Brain microvascular endothelial cell (primary cell): ENCODE measurements around the gene CD200.

Source experiments
- DNase-seq: peaks from one replicate; pipeline ENCODE4 v3.0.0-alpha.2; 2020
- H3K27ac ChIP-seq: fragments of 250-450 bp; sonication (Bioruptor Pico); 2 replicates; pipeline ENCODE4 v1.5.1; 2020; ENCODE audit warnings: mild to moderate bottlenecking, moderate library complexity
- H3K27me3 ChIP-seq: fragments of 250-450 bp; sonication (Bioruptor Pico); replicated peaks from 2 replicates; pipeline ENCODE4 v1.5.1; 2020; ENCODE audit warnings: mild to moderate bottlenecking
- H3K36me3 ChIP-seq: fragments of 250-450 bp; sonication (Bioruptor Pico); replicated peaks from 2 replicates; pipeline ENCODE4 v1.5.1; 2020; ENCODE audit warnings: mild to moderate bottlenecking
- H3K4me3 ChIP-seq: 2 replicates; pipeline ENCODE4 v1.5.1; 2011; ENCODE audit warnings: low read depth, mild to moderate bottlenecking, control low read depth, low read length, moderate library complexity
- in situ Hi-C: cut with HindIII; loops from 2 replicates; pipeline ENCODE4 v1.10.0; 2017; ENCODE audit warnings: low sequenced_read_pairs, low pct_ligation_motif_present
- TF ChIP-seq, protein P1 (sequence below): IDR thresholded peaks from 2 replicates; pipeline ENCODE4 v1.5.1; 2011; ENCODE audit warnings: low read depth, mild to moderate bottlenecking, moderate library complexity, low read length, control low read depth, inconsistent platforms; ENCODE audit errors: missing control alignments

The CD200 gene

DNA sequence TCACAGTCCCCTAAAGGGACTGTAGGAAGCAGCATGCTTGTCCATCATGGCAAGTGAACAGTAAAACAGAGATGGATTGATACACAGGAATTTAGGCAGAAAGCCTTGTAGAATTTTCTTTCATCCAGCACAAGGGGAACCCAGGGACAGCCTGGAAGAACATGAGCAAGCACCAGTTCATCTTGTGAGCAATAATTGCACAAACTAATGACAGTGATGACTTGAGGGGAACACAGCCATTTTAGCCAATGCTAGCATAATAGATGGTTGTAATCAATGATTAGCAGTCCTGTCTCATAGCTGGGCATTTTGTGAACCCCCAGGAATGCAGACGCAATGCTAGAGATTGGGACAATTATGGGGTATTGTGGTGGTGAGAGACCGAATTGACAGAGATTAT is 6.7 kb downstream of the CD200 start:
- Histone ChIP-seq H3K4me3 (no peak overlapping the region), H3K36me3 (no peaks in the 10 kb centered on the region), H3K27ac (no peak overlapping the region), H3K27me3 (no peaks in the 10 kb centered on the region)
- no peak for DNase-seq
- in situ Hi-C loops: no loop called here
- TF ChIP-seq, protein P1, sequence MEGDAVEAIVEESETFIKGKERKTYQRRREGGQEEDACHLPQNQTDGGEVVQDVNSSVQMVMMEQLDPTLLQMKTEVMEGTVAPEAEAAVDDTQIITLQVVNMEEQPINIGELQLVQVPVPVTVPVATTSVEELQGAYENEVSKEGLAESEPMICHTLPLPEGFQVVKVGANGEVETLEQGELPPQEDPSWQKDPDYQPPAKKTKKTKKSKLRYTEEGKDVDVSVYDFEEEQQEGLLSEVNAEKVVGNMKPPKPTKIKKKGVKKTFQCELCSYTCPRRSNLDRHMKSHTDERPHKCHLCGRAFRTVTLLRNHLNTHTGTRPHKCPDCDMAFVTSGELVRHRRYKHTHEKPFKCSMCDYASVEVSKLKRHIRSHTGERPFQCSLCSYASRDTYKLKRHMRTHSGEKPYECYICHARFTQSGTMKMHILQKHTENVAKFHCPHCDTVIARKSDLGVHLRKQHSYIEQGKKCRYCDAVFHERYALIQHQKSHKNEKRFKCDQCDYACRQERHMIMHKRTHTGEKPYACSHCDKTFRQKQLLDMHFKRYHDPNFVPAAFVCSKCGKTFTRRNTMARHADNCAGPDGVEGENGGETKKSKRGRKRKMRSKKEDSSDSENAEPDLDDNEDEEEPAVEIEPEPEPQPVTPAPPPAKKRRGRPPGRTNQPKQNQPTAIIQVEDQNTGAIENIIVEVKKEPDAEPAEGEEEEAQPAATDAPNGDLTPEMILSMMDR: no peak

DNA sequence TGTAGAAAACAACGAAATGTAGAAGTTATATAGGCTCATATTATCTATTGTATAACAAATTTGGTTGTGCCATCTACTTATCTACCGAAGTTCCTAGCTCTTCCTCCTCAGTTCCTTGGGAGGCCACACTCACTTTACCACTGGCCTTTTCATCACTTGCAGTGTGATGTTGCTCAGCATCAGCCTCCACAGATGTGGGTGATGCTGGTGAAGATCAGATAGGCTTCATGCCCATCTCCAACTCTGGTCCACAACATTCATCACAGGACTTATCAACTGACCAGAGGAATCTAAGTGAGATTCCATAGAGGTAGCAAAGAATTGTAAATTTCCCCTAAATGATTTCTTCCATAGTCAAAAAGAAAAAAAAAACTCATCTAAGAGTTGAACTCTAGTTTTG is 8.4 kb downstream of the CD200 start:
- Histone ChIP-seq H3K36me3 (no peaks in the 10 kb centered on the region), H3K27me3 (no peaks in the 10 kb centered on the region), H3K4me3 (no peak overlapping the region), H3K27ac (no peak overlapping the region)
- DNase-seq: no peak
- in situ Hi-C loops: no loop called here
- TF ChIP-seq, protein P1: no peak

- Histone ChIP-seq H3K27ac (no peak overlapping the region), H3K27me3 (no peaks in the 10 kb centered on the region), H3K36me3 (no peaks in the 10 kb centered on the region), H3K4me3 (no peak overlapping the region)
- in situ Hi-C loops: no loop called here
- TF ChIP-seq, protein P1: no peak
- DNase-seq: no peak
These were observed 12.7 kb downstream of the CD200 start for GRCh38 chr3:112345681-112346080.

- in situ Hi-C loops: no loop called here
- H3K36me3 ChIP-seq: no peaks in the 10 kb centered on the region
- no peak overlapping the region for H3K4me3 ChIP-seq
- no peak for DNase-seq
- H3K27ac ChIP-seq: no peak overlapping the region
- H3K27me3 ChIP-seq: no peaks in the 10 kb centered on the region
- TF ChIP-seq, protein P1: no peak
These were observed 13.7 kb downstream of the CD200 start for GRCh38 chr3:112346491-112347122.

DNA sequence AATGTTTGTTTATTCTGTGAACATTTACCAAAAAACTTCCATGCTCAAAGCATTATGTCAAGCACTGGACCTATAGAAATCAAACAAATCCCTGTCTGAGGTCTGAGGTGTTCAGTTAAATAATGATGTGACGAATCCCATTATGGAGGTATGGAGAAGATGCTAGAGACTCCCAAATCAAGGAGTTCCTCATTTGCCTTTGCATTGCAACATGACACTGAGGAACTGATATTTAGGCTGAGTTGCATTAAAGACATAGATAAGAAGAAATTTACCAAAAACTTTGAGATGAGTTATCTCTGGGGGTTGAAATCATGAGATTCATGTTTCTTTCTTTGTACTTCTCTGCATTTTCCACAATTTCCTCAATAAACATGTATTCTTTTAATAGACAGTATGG is 16.0 kb downstream of the CD200 start:
- H3K27me3 ChIP-seq: no peaks in the 10 kb centered on the region
- no peaks in the 10 kb centered on the region for H3K36me3 ChIP-seq
- DNase-seq: no peak
- no peak overlapping the region for H3K27ac ChIP-seq
- TF ChIP-seq, protein P1: no peak
- in situ Hi-C loops: no loop called here
- H3K4me3 ChIP-seq: no peak overlapping the region

GRCh38 chr3:112349557-112349956 is 16.6 kb downstream of the CD200 start:
- H3K27me3 ChIP-seq: no peaks in the 10 kb centered on the region
- no peak for DNase-seq
- TF ChIP-seq, protein P1: no peak
- no peak overlapping the region for H3K4me3 ChIP-seq
- H3K36me3 ChIP-seq: no peaks in the 10 kb centered on the region
- no peak overlapping the region for H3K27ac ChIP-seq
- in situ Hi-C loops: no loop called here
